OCI-LY7 (cell line): ENCODE results near the gene CASK.

ENCODE experiments used
- EZH2phosphoT487 ChIP-seq: fragments of 200-600 bp; sonication (generic); IDR thresholded peaks from 2 replicates; pipeline ENCODE4 v1.6.1; 2018; ENCODE audit warnings: low read depth, borderline replicate concordance, mild to moderate bottlenecking, mixed run types, antibody characterized with exemption, low read length, moderate library complexity, mixed read lengths
- TF ChIP-seq, protein P1 (sequence below): fragments of 200-600 bp; sonication (generic); conservative IDR thresholded peaks from 2 replicates; pipeline ENCODE4 v1.5.1; 2014; ENCODE audit warnings: mild to moderate bottlenecking, antibody characterized with exemption, low read length, moderate library complexity, mixed read lengths

DNA sequence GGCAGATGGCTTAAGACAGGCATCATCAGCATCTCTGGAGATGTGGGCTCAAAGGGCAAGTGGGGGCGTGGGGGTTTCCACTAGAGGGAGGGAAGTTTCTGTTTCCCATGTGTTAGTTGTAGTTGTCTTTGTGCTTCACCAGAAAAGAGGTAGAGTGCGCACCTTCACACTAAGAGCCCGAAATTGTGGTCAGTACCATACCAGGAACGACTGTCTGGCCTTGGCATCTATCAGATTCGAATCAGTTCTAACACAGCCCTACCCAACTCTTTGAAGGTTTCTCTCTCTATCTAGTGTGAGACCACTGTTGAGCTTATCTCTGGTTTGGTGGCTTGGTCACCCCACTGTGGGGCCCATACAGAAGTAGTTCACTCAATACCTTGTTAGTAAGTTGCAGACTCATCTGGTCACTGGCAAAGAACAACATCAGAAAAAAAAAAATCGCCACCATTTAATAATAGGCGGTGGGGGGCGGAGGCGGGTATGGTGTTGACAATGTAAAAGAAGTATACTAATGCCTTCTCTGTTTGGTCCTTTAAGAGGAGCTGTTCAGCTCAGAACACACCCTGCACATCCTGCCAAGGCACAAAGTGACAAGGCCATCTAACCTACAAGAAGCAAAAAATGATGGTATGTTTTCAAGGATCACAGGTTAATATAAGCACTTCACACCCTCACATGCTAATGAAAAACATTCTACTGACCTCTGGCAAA lies 405.1 kb downstream of the CASK start:
- TF ChIP-seq, protein P1, sequence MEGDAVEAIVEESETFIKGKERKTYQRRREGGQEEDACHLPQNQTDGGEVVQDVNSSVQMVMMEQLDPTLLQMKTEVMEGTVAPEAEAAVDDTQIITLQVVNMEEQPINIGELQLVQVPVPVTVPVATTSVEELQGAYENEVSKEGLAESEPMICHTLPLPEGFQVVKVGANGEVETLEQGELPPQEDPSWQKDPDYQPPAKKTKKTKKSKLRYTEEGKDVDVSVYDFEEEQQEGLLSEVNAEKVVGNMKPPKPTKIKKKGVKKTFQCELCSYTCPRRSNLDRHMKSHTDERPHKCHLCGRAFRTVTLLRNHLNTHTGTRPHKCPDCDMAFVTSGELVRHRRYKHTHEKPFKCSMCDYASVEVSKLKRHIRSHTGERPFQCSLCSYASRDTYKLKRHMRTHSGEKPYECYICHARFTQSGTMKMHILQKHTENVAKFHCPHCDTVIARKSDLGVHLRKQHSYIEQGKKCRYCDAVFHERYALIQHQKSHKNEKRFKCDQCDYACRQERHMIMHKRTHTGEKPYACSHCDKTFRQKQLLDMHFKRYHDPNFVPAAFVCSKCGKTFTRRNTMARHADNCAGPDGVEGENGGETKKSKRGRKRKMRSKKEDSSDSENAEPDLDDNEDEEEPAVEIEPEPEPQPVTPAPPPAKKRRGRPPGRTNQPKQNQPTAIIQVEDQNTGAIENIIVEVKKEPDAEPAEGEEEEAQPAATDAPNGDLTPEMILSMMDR: no peak
- TF ChIP-seq EZH2phosphoT487: no peak
